CD4-positive, CD25-positive, alpha-beta regulatory T cell (primary cell): ENCODE data around the gene COPG1. TPM values are rescaled to one million over a fixed set of nuclear protein-coding genes. Genes with fewer than 3 reads are reported as not detected.
A peak's percentile ranks its signal among the peaks of the same experiment; 100 is the strongest.

ENCODE experiments used
- ATAC-seq, 2 donors: fragments of 150-1000 bp; cut with Tn5 transposase; one replicate each; pipeline ENCODE4 v1.10.0; 2021; ENCODE audit warnings: low read depth in 2 of 2, moderate number of reproducible peaks in 2 of 2, moderate library complexity in 1 of 2
- DNase-seq, 3 donors: peaks; one replicate each; pipeline versions ENCODE4 v3.0.0 to v3.0.0-alpha.2; 2012 to 2022; ENCODE audit warnings: mixed read lengths in 1 of 3
- H3K27ac ChIP-seq: one replicate; pipeline ENCODE4 v1.7.0; 2013; ENCODE audit warnings: mild to moderate bottlenecking, low read length; ENCODE audit not compliant: insufficient read depth, poor library complexity, severe bottlenecking
- H3K27me3 ChIP-seq: one replicate; pipeline ENCODE4 v1.7.0; 2013; ENCODE audit warnings: low read length; ENCODE audit not compliant: control insufficient read depth, insufficient read depth
- H3K36me3 ChIP-seq: one replicate; pipeline ENCODE4 v1.7.0; 2013; ENCODE audit warnings: mild to moderate bottlenecking, low read length, moderate library complexity; ENCODE audit not compliant: control insufficient read depth, insufficient read depth
- H3K4me1 ChIP-seq: 2 replicates; pipeline ENCODE4 v1.7.0; 2013; ENCODE audit warnings: mild to moderate bottlenecking, low read length; ENCODE audit not compliant: insufficient read depth, control insufficient read depth, poor library complexity, severe bottlenecking
- H3K4me3 ChIP-seq: one replicate; pipeline ENCODE4 v1.7.0; 2013; ENCODE audit warnings: low read depth, mild to moderate bottlenecking, low read length, moderate library complexity
- H3K9me3 ChIP-seq, 2 experiments: 1 replicate in 1 of 2; 2 replicates in 1 of 2; pipeline ENCODE4 v1.7.0; 2013; ENCODE audit warnings: low read length in 2 of 2, mild to moderate bottlenecking in 1 of 2, moderate library complexity in 1 of 2; ENCODE audit not compliant: control insufficient read depth in 2 of 2
- H3K27ac Mint-ChIP-seq, 3 donors: one replicate each; pipeline ENCODE4 v1.8.0; 2020 to 2022; ENCODE audit warnings: mild to moderate bottlenecking in 3 of 3, mixed read lengths in 3 of 3, moderate library complexity in 2 of 3
- H3K27me3 Mint-ChIP-seq: one replicate; pipeline ENCODE4 v1.8.0; 2022; ENCODE audit warnings: mild to moderate bottlenecking, mixed read lengths
- H3K36me3 Mint-ChIP-seq: one replicate; pipeline ENCODE4 v1.8.0; 2020; ENCODE audit warnings: mixed read lengths
- H3K4me1 Mint-ChIP-seq, 4 donors: one replicate each; pipeline ENCODE4 v1.8.0; 2020 to 2022; ENCODE audit warnings: mixed read lengths in 4 of 4, mild to moderate bottlenecking in 1 of 4
- H3K4me3 Mint-ChIP-seq, 4 donors: one replicate each; pipeline ENCODE4 v1.8.0; 2020 to 2022; ENCODE audit warnings: mild to moderate bottlenecking in 4 of 4, mixed read lengths in 4 of 4, moderate library complexity in 3 of 4
- H3K9me3 Mint-ChIP-seq, 7 donors: one replicate each; pipeline ENCODE4 v1.8.0; 2020 to 2022; ENCODE audit warnings: mixed read lengths in 7 of 7, mild to moderate bottlenecking in 3 of 7, moderate library complexity in 2 of 7
- polyA plus RNA-seq, 4 donors: library from polyadenylated mRNA; unstranded; fragments of 300-500 nt; fragmentation: Illumina TruSeq; gene quantifications; one replicate each; pipeline ENCODE4 v1.2.3, GENCODE V29; 2021
- total RNA-seq: library from RNA; stranded (reverse); gene quantifications from one replicate; pipeline ENCODE4 v1.2.3, GENCODE V29; 2022

COPG1 gene
- total and polyA plus RNA-seq, 5 donors from 2014 or later: 67.7 to 105 (median 88.4) TPM

- no peaks in the 10 kb centered on the region for H3K9me3 Mint-ChIP-seq
- Histone ChIP-seq H3K27ac (no peak overlapping the region), H3K4me3 (no peak overlapping the region), H3K36me3 (peaks cover 54% of the 10 kb centered on the region), H3K27me3 (no peaks in the 10 kb centered on the region), H3K9me3 (no peaks in the 10 kb centered on the region), H3K4me1 (peaks cover 8% of the 10 kb centered on the region)
- DNase-seq: no peak
- no peak for ATAC-seq
- H3K4me3 Mint-ChIP-seq: no peak overlapping the region
- peaks cover 10 to 28% (median 19%) of the 10 kb centered on the region in 4 donors for H3K4me1 Mint-ChIP-seq
- H3K27me3 Mint-ChIP-seq: no peaks in the 10 kb centered on the region
- H3K27ac Mint-ChIP-seq: peak overlapping the region in 2 of 3 donors; percentile 76 to 87
- peaks cover 37% of the 10 kb centered on the region for H3K36me3 Mint-ChIP-seq
Measured at GRCh38 chr3:129304962-129305222, 55.5 kb downstream of the COPG1 start.

- no peak overlapping the region for H3K4me3 ChIP-seq
- H3K4me1 Mint-ChIP-seq: peaks cover 10 to 30% (median 19%) of the 10 kb centered on the region in 4 donors
- H3K27me3 Mint-ChIP-seq: no peaks in the 10 kb centered on the region
- H3K4me1 ChIP-seq: peaks cover 8% of the 10 kb centered on the region
- H3K9me3 ChIP-seq: no peaks in the 10 kb centered on the region
- H3K27ac ChIP-seq: peak overlapping the region; percentile 37
- peak overlapping the region in 2 of 3 donors; percentile 26 to 83 for H3K27ac Mint-ChIP-seq
- peaks cover 37% of the 10 kb centered on the region for H3K36me3 Mint-ChIP-seq
- H3K27me3 ChIP-seq: no peaks in the 10 kb centered on the region
- H3K9me3 Mint-ChIP-seq: no peaks in the 10 kb centered on the region
- H3K36me3 ChIP-seq: peaks cover 49% of the 10 kb centered on the region
- peak overlapping the region in 3 of 4 donors; percentile 19 to 65 (median 24) for H3K4me3 Mint-ChIP-seq
- DNase-seq (peak in 1 of 3 donors; percentile 25), ATAC-seq (peak in 1 of 2 donors; percentile 43)
Measured at GRCh38 chr3:129305592-129306091, 56.2 kb downstream of the COPG1 start.

- no peak overlapping the region for H3K4me3 ChIP-seq
- DNase-seq (peak in 1 of 3 donors; percentile 42), ATAC-seq (no peak)
- H3K27ac ChIP-seq: no peak overlapping the region
- Mint-ChIP-seq H3K27ac (no peak overlapping the region), H3K36me3 (peaks cover 21% of the 10 kb centered on the region), H3K4me3 (peak overlapping the region in 1 of 4 donors; percentile 28), H3K9me3 (no peaks in the 10 kb centered on the region), H3K27me3 (no peaks in the 10 kb centered on the region), H3K4me1 (peaks cover 6 to 46% (median 28%) of the 10 kb centered on the region in 4 donors)
- peaks cover 23% of the 10 kb centered on the region for H3K36me3 ChIP-seq
- H3K4me1 ChIP-seq: peaks cover 15% of the 10 kb centered on the region
- H3K9me3 ChIP-seq: no peaks in the 10 kb centered on the region
- no peaks in the 10 kb centered on the region for H3K27me3 ChIP-seq
Measured at GRCh38 chr3:129308636-129309035, 59.2 kb downstream of the COPG1 start.

GRCh38 chr3:129310111-129311011 lies 61.0 kb downstream of the COPG1 start:
- Mint-ChIP-seq H3K27ac (peak overlapping the region; percentile 71 to 92 (median 73)), H3K4me1 (peaks cover 10 to 45% (median 26%) of the 10 kb centered on the region in 4 donors), H3K9me3 (no peaks in the 10 kb centered on the region), H3K4me3 (peak overlapping the region in 2 of 4 donors; percentile 75 to 94), H3K36me3 (peaks cover 6% of the 10 kb centered on the region), H3K27me3 (no peaks in the 10 kb centered on the region)
- Histone ChIP-seq H3K4me3 (no peak overlapping the region), H3K9me3 (no peaks in the 10 kb centered on the region), H3K27ac (no peak overlapping the region), H3K4me1 (peaks cover 27% of the 10 kb centered on the region), H3K36me3 (peaks cover 9% of the 10 kb centered on the region), H3K27me3 (no peaks in the 10 kb centered on the region)
- no peak for DNase-seq
- no peak for ATAC-seq

GRCh38 chr3:129311054-129311902 lies 61.9 kb downstream of the COPG1 start:
- Mint-ChIP-seq H3K9me3 (no peaks in the 10 kb centered on the region), H3K27me3 (no peaks in the 10 kb centered on the region), H3K4me3 (peak overlapping the region in 2 of 4 donors; percentile 49 to 94), H3K27ac (peak overlapping the region; percentile 67 to 92 (median 73)), H3K36me3 (peaks cover 5% of the 10 kb centered on the region), H3K4me1 (peaks cover 10 to 36% (median 21%) of the 10 kb centered on the region in 4 donors)
- no peak overlapping the region for H3K4me3 ChIP-seq
- no peaks in the 10 kb centered on the region for H3K9me3 ChIP-seq
- no peak overlapping the region for H3K27ac ChIP-seq
- ATAC-seq (no peak), DNase-seq (no peak)
- H3K4me1 ChIP-seq: peaks cover 21% of the 10 kb centered on the region
- no peaks in the 10 kb centered on the region for H3K27me3 ChIP-seq
- peaks cover 3% of the 10 kb centered on the region for H3K36me3 ChIP-seq

GRCh38 chr3:129312021-129312639 lies 62.7 kb downstream of the COPG1 start:
- Histone ChIP-seq H3K9me3 (no peaks in the 10 kb centered on the region), H3K36me3 (no peaks in the 10 kb centered on the region), H3K27me3 (no peaks in the 10 kb centered on the region), H3K27ac (no peak overlapping the region), H3K4me3 (no peak overlapping the region), H3K4me1 (peaks cover 26% of the 10 kb centered on the region)
- Mint-ChIP-seq H3K4me3 (peak overlapping the region in 3 of 4 donors; percentile 18 to 94 (median 63)), H3K27me3 (no peaks in the 10 kb centered on the region), H3K36me3 (peaks cover under 1% of the 10 kb centered on the region), H3K9me3 (no peaks in the 10 kb centered on the region), H3K4me1 (peaks cover 10 to 36% (median 23%) of the 10 kb centered on the region in 4 donors), H3K27ac (peak overlapping the region; percentile 1 to 73 (median 67))
- DNase-seq (peak in 1 of 3 donors; percentile 26), ATAC-seq (no peak)
